Muscle layer of duodenum (tissue), 2 donors: ENCODE results near the gene SYCE3.
"Not testable (repeated sequence)": the region's sequence is repeated elsewhere in the genome, so short reads cannot be mapped to it uniquely, and the experiment has no call there.

Experiments
- H3K27ac ChIP-seq: one replicate; pipeline ENCODE4 v1.7.0; 2013; ENCODE audit warnings: mild to moderate bottlenecking, low read length
- H3K27me3 ChIP-seq: one replicate; pipeline ENCODE4 v1.7.0; 2013; ENCODE audit warnings: low read depth, mild to moderate bottlenecking, control low read depth, low read length
- H3K36me3 ChIP-seq, 2 donors: one replicate each; pipeline ENCODE4 v1.7.0; 2013; ENCODE audit warnings: low read length in 2 of 2, control low read depth in 1 of 2, mild to moderate bottlenecking in 1 of 2; ENCODE audit not compliant: insufficient read depth in 2 of 2, control insufficient read depth in 1 of 2
- H3K4me1 ChIP-seq, 2 donors: one replicate each; pipeline ENCODE4 v1.7.0; 2013; ENCODE audit warnings: low read length in 2 of 2, mild to moderate bottlenecking in 2 of 2, control low read depth in 1 of 2, moderate library complexity in 1 of 2; ENCODE audit not compliant: insufficient read depth in 2 of 2, control insufficient read depth in 1 of 2
- H3K4me3 ChIP-seq, 2 donors: one replicate each; pipeline ENCODE4 v1.7.0; 2013; ENCODE audit warnings: low read length in 2 of 2, low read depth in 1 of 2, mild to moderate bottlenecking in 1 of 2
- H3K9me3 ChIP-seq, 2 donors: one replicate each; pipeline ENCODE4 v1.7.0; 2013; ENCODE audit warnings: low read length in 2 of 2, control low read depth in 1 of 2, mild to moderate bottlenecking in 1 of 2; ENCODE audit not compliant: control insufficient read depth in 1 of 2
- donor health status: healthy.

The SYCE3 gene, protein sequence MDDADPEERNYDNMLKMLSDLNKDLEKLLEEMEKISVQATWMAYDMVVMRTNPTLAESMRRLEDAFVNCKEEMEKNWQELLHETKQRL

DNA sequence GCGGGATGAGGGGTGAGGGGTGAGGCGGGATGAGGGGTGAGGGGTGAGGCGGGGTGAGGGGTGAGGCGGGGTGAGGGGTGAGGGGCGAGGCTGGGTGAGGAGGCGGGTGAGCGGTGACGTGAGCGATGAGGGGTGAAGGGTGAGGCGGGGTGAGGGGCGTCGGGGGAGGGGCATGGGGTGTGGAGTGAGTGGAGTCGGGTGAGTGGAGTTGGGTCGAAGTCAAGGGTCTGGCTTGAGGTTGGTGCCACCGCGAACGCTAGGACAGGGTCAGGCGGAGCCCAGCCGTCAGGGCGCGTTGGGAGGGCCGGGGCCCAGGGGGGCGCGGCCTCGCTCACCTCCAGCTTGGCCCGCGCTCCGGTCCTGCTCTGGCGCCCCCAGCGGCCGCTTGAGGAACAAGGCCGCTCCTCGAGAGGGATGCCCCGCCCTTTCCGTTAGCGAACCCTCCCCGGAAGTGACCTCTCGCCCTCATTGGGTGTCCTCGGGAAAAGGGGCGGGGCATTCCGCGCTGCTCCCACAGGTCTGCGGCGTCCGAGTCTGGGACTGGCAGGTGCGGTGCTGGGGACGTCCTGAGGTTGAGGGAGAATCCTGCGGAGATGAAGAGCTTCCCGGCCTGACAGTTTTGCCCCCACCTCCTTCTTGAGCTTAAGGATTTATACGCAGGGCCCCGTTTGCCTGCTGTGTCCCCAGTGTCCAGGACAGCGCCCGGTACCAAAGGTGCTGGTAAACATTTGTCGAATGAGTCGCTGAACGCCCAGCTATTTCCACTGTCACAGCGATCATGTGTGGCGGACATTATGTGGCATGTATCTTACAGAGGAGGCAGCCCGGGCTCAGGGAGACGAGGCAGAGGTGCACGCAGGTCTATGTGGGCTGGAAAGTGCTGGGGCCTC, at the start of gene SYCE3:
SYCE3 (minus strand) TSS at position 397 of the 890 bp plus-strand sequence. CDS start 6,514 bp downstream, outside the sequence.
- Histone ChIP-seq H3K9me3 (no peaks in the 10 kb centered on the region), H3K27me3 (no peaks in the 10 kb centered on the region), H3K36me3 (peaks cover 0 to 2% of the 10 kb centered on the region in 2 donors), H3K27ac (peak within 1 kb of the TSS; percentile 69), H3K4me3 (peak within 1 kb of the TSS; percentile 80 to 81), H3K4me1 (peaks cover 2 to 3% of the 10 kb centered on the region in 2 donors)

DNA sequence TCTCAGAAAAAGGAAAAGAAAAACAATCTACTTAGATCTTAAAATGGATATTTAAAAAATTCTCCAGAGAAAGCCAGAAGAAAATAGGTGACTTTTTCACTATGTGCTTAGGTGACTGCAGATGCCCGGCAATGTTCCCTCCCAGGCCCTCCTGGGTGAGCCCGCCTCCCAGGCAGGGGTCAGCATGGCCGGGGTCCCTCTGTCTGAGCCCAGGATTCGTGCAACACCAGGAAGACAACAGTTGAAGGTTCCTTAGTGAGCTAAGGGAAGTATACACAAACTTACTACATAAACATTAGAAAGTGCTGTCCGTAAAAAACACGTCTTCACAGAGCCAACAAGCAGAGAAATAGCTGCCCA, 49.4 kb upstream of the SYCE3 start:
- no peaks in the 10 kb centered on the region for H3K9me3 ChIP-seq
- no peaks in the 10 kb centered on the region for H3K36me3 ChIP-seq
- no peak overlapping the region for H3K27ac ChIP-seq
- H3K4me1 ChIP-seq = no peaks in the 10 kb centered on the region
- H3K4me3 ChIP-seq = no peak overlapping the region
- no peaks in the 10 kb centered on the region for H3K27me3 ChIP-seq

DNA sequence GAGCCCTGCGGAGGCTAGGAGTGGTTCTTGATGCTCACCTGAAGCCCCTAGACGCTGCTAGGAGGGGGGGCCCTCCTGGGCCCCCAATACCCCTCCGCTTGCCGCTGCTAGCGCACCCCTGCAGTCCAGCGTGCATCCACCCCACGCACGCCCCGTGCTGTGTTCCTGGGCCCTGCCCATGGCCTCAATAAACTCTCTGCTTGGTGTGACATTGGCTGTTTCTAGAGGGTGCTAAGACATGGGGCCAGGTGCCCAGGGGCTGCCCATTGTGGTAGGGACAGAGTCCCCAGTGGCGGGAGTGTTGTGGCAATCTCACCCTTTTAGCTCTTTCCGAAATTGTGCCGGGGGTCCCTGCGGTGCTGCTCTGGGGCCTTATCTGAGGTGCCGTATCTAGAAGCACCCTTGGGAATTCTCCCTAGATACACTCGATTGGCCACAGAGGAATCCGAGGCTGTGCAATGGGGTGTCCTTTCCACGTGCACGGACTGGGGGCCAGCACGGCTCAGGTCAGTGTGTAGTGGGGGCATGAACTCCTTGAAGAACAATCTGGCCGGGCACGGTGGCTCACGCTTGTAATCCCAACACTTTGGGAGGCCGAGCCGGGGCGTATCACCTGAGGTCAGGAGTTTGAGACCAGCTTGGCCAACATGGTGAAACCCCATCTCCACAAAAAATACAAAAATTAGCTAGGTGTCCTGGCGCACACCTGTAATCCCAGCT, 48.8 kb upstream of the SYCE3 start:
- Histone ChIP-seq H3K27ac (no peak overlapping the region), H3K4me3 (no peak overlapping the region), H3K36me3 (no peaks in the 10 kb centered on the region), H3K9me3 (no peaks in the 10 kb centered on the region), H3K27me3 (no peaks in the 10 kb centered on the region), H3K4me1 (no peaks in the 10 kb centered on the region)

DNA sequence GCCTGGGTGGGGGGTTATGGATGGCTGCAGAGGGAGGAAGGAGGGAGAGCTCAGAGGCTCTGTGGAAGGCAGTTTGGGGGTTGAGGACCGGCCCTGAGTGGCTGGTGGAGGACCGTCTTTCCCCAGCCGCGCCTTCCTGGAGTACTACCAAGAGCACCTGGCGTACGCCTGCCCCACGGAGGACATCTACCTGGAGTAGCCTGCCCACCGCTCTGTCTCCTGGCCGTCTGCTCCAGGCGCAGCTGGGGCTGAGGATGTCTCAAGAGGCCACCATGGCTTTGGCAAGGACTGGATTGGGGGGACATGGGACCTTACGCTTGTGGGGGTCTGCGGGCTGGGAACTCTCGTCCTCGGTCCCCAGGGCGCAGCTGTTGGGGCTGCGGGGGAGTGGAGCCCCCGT, 47.9 kb upstream of the SYCE3 start:
- H3K27ac ChIP-seq = no peak overlapping the region
- no peaks in the 10 kb centered on the region for H3K27me3 ChIP-seq
- no peaks in the 10 kb centered on the region for H3K4me1 ChIP-seq
- no peaks in the 10 kb centered on the region for H3K36me3 ChIP-seq
- H3K9me3 ChIP-seq = no peaks in the 10 kb centered on the region
- H3K4me3 ChIP-seq = no peak overlapping the region

DNA sequence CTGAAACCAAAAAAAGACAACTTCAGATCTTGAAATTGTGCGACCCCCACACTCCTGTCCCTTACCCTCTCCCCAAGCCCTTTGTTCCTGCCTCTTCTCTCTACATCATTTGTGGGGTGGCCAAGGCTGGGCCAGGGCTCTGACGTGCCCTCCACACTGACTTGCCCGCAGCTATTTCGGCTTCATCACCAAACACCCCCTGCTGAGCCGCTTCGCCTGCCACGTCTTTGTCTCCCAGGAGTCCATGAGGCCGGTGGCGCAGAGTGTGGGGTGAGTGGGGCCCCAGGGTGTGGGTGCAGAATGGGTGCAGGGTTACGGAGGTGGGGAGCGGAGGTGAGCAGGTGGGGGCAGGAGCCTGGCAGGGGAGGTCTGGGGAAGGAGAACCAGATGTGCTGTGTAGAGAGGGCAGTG, 47.3 kb upstream of the SYCE3 start:
- H3K27ac ChIP-seq = no peak overlapping the region
- no peak overlapping the region for H3K4me3 ChIP-seq
- no peaks in the 10 kb centered on the region for H3K4me1 ChIP-seq
- no peaks in the 10 kb centered on the region for H3K36me3 ChIP-seq
- no peaks in the 10 kb centered on the region for H3K9me3 ChIP-seq
- no peaks in the 10 kb centered on the region for H3K27me3 ChIP-seq

DNA sequence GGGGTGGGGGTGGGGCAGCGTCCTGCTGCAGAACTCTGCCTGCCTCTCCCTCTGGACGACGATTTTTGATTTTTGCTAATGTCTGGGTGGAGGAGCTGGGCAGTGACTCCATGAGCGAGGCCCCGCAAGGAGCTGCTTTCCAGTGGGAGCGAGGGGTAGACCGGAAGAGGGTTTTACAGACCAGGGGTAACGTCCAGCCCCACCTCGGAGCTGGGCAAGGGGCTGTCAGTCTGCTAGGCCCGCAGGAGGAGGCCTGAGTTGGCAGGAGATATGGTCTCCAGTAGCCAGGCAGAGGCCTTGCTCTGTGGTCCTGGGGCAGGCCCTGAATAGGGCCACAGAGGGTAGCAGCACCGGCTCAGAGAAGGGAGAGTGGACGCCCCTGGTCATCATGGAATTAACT, 46.9 kb upstream of the SYCE3 start:
- no peaks in the 10 kb centered on the region for H3K27me3 ChIP-seq
- H3K4me3 ChIP-seq = no peak overlapping the region
- no peak overlapping the region for H3K27ac ChIP-seq

DNA sequence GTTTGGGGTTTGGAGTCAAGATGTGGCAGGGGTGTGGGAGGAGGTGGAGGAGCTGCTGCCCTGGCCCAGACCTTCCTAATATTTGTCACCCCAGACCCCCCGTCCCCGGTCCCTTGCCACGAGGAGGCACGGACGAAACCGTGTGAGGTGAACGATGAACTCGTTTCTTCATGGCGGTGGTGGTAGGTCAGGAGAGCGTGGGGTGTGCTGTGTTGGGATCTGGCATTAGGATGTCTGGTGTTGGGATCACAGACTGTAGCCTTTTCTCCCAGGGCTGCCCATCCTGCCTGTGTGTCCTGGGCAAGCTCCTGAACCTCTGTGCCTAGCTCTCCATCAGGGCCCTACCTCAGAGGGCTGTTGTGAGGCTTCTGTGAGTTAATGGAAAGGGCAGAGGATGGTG, 46.3 kb upstream of the SYCE3 start:
- no peaks in the 10 kb centered on the region for H3K9me3 ChIP-seq
- no peak overlapping the region for H3K27ac ChIP-seq
- H3K4me1 ChIP-seq = no peaks in the 10 kb centered on the region
- H3K4me3 ChIP-seq = no peak overlapping the region
- no peaks in the 10 kb centered on the region for H3K27me3 ChIP-seq
- no peaks in the 10 kb centered on the region for H3K36me3 ChIP-seq

More for the DNA sequence above, 46.9 kb upstream of the SYCE3 start:
- Histone ChIP-seq H3K36me3 (no peaks in the 10 kb centered on the region), H3K9me3 (no peaks in the 10 kb centered on the region), H3K4me1 (no peaks in the 10 kb centered on the region)

DNA sequence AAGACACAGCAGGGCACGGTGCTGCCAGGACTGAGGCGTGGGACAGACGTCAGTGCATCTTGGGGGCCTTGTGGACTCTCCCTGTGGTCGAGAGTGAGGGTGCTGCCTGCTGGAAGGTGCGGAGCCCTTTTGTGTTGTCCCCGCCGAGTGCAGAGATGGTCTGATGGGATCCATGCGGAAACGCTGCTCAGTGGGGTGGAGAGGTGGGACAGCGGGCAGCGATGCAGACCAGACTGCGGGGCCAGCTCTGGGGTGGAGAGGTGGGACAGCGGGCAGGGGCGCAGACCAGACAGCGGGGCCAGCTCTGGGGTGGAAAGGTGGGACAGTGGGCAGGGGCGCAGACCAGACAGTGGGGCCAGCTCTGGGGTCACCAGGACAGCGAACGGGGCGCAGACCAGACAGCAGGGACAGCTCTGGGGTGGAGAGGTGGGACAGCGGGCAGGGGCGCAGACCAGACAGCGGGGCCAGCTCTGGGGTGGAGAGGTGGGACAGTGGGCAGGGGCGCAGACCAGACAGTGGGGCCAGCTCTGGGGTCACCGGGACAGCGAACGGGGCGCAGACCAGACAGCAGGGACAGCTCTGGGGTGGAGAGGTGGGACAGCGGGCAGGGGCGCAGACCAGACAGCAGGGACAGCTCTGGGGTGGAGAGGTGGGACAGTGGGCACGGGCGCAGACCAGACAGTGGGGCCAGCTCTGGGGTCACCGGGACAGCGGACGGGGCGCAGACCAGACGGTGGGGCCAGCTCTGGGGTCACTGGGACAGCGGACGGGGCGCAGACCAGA, 45.5 kb upstream of the SYCE3 start:
- not testable (repeated sequence) for H3K27me3 ChIP-seq, H3K9me3 ChIP-seq, H3K4me1 ChIP-seq

DNA sequence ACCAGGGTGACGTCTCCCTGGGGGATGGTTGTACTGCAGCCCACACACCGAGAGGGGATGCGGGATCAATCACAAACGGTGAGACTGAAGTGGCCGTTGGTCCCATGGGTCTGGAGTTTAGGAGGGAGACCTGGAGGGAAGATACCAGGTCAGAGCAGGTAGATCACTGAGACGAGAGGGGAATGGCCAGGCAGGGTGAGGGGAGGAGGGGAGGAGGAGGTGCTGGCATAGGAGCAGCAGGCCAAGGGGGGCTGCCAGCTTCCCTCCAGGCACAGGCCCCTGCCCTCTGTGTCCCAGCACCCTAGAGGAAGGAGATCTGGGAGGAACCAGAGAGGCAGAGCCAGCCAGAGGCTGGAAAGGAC, 44.9 kb upstream of the SYCE3 start:
- Histone ChIP-seq H3K27ac (no peak overlapping the region), H3K36me3 (no peaks in the 10 kb centered on the region), H3K4me1 (no peaks in the 10 kb centered on the region), H3K27me3 (peaks cover 9% of the 10 kb centered on the region), H3K4me3 (no peak overlapping the region), H3K9me3 (no peaks in the 10 kb centered on the region)

More for the DNA sequence above, 45.5 kb upstream of the SYCE3 start:
- H3K4me3 ChIP-seq, H3K27ac ChIP-seq, H3K36me3 ChIP-seq: not testable (repeated sequence)

DNA sequence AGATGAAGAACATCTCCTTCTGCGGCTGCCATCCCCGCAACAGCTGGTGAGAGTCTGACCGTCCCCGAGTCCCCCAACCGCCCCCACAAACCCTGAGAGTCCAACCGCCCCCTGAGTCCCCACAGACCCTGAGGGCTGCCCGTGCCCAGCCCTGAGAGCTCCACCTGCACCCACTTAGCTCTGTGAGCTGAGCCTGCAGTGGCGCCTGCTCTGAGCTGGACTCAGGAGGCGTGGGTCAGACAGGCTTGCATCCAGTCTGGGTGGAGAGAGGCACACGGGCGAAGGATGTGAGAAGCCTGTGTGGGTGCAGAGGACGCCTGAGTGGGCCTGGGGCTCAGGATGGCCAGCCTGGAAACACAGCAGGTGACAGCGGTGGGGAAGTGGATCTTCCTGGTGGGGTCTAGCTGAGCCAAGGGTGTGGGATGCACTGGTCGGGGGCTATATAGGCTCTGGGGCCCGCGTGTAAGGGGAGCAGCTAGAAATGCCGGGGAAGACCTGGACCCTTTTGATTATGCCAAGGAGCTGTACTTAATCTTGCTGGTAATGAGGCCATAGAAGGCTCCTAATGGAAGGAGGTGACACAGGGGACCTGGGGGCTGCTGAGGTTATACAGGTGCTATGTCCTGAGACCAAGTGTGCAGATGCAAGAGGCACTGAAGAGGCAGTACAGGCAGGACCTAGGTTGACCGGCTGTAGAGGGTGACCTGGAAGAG, 44.4 kb upstream of the SYCE3 start:
- no peaks in the 10 kb centered on the region for H3K4me1 ChIP-seq
- peaks cover 15% of the 10 kb centered on the region for H3K27me3 ChIP-seq
- H3K27ac ChIP-seq = no peak overlapping the region
- H3K9me3 ChIP-seq = no peaks in the 10 kb centered on the region
- H3K4me3 ChIP-seq = no peak overlapping the region
- no peaks in the 10 kb centered on the region for H3K36me3 ChIP-seq
